HG02943 (cell line): Measurements from ENCODE around the gene RIMS1.

Experiments
- ATAC-seq: cut with Tn5 transposase; IDR thresholded peaks from one replicate; pipeline ENCODE4 v1.9.1; 2021; ENCODE audit warnings: mild to moderate bottlenecking, low read depth, moderate library complexity; ENCODE audit not compliant: unreplicated experiment

RIMS1 gene, protein sequence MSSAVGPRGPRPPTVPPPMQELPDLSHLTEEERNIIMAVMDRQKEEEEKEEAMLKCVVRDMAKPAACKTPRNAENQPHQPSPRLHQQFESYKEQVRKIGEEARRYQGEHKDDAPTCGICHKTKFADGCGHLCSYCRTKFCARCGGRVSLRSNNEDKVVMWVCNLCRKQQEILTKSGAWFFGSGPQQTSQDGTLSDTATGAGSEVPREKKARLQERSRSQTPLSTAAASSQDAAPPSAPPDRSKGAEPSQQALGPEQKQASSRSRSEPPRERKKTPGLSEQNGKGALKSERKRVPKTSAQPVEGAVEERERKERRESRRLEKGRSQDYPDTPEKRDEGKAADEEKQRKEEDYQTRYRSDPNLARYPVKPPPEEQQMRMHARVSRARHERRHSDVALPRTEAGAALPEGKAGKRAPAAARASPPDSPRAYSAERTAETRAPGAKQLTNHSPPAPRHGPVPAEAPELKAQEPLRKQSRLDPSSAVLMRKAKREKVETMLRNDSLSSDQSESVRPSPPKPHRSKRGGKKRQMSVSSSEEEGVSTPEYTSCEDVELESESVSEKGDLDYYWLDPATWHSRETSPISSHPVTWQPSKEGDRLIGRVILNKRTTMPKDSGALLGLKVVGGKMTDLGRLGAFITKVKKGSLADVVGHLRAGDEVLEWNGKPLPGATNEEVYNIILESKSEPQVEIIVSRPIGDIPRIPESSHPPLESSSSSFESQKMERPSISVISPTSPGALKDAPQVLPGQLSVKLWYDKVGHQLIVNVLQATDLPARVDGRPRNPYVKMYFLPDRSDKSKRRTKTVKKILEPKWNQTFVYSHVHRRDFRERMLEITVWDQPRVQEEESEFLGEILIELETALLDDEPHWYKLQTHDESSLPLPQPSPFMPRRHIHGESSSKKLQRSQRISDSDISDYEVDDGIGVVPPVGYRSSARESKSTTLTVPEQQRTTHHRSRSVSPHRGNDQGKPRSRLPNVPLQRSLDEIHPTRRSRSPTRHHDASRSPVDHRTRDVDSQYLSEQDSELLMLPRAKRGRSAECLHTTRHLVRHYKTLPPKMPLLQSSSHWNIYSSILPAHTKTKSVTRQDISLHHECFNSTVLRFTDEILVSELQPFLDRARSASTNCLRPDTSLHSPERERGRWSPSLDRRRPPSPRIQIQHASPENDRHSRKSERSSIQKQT (N-terminal part only)

DNA sequence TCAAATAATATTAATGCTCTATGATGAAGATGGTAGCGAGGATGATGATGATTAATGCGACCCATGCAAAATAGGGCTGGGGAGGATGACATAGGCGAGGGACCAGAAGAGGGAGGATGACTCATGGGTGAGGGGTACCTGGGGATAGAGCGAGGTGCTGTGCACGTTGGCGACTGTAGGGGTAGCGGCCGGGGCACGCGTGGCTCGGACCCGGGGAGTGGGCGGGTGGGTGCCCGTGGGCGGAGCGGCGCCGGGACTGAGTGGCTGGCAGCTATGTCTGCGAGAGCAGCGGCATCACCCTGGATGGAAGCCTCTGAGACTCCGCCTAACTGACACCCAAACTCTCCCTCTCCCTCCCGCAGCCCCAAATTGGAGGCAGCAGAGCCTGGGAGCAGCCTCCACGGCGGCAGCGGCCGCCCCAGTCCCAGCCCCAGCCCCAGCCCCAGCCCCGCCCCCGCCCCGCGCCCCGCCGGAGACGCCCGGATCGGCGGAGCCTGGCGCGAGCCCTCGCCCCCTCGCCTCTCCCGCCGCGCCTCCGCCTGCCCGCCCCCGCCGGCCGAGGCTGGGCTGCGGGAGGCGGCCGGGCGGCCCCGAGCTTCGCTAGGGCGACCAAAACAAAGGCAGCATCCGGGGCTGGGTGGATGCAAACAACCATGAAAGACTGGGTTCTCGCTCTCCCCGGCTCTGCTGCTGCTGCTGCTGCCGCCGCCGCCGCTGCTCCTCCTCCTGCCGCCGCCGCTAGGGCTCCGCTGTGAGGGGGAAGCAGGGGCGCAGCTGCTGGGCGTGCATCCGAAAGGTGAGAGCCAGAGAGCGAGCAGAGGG lies at the start of gene RIMS1:
Gene RIMS1, plus strand, starts transcription at position 367 of the 822 bp plus-strand sequence. CDS start 474 bp downstream, outside the sequence.
- ATAC-seq = peak; percentile 78

DNA sequence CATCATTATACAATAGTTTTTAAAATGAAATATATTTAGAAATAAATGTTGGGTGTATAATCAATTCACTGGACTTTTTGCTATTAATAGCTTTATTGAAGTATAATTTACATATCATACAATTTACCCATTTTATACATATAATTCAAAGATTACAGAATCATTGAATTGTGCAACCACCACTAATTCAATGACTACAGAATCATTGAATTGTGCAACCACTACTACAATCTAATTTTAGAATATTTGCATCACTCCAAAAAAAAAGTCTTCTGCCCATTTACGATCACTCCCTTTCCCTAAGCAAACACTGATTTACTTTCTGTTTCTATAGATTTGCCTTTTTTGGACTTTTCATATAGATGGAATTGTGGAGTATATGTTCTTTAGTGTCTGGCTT lies 35.1 kb upstream of the RIMS1 start:
- ATAC-seq = no peak

DNA sequence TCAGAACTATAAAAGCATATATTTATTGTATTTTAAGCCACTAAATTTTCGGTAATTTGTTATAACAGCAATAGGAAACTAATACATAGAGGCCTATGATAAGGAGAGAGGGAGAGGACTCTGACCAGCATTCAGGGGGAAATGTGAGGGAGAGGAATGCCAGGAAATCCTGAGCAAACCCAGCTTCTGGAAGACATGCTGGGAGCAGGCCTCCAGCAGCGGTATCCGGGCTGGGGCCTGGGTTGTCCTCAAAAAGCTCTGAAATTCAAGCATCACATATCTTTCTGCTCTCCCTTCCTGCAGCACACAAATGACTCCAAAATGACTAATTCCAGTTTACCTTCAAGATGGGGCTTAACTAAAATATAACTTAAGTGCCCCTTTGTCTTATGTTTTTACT lies 33.4 kb upstream of the RIMS1 start:
- ATAC-seq = no peak

DNA sequence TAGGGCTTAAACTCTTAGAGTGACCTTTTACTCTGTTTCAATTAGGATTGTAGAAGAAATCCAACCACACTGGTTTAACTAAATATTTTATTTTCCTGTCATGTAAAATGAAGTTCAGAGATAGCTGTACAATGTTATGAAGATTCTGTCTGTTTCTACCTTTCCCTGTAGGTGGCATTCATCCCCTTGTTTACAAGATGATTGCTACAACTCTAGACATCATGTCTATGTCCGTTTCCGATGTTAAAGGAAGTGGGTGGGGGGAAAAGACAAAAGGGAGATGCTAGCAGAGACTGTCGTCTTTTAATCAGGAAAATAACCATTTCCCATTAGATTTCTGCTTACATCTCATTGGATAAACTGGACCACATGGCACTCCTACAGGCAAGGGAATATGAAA lies 30.9 kb upstream of the RIMS1 start:
- no peak for ATAC-seq

DNA sequence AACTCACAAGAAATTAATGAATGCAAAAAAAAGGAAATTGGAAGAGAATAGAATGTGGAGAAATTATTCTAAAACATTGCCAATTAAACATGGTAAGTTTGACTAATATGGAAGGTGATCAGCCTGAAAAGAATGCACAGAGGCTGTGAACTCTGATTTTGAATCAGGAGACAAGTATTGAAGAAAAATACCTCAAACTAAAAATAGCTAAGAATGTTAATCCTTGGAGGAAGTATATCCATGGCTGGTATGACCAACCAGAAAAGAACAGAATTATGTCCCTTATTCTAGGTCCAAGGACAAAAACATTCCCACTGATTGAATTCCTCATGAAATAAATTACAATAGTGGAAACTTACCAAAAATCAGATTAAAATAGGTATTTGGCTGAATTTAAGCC lies 7.3 kb upstream of the RIMS1 start:
- no peak for ATAC-seq

DNA sequence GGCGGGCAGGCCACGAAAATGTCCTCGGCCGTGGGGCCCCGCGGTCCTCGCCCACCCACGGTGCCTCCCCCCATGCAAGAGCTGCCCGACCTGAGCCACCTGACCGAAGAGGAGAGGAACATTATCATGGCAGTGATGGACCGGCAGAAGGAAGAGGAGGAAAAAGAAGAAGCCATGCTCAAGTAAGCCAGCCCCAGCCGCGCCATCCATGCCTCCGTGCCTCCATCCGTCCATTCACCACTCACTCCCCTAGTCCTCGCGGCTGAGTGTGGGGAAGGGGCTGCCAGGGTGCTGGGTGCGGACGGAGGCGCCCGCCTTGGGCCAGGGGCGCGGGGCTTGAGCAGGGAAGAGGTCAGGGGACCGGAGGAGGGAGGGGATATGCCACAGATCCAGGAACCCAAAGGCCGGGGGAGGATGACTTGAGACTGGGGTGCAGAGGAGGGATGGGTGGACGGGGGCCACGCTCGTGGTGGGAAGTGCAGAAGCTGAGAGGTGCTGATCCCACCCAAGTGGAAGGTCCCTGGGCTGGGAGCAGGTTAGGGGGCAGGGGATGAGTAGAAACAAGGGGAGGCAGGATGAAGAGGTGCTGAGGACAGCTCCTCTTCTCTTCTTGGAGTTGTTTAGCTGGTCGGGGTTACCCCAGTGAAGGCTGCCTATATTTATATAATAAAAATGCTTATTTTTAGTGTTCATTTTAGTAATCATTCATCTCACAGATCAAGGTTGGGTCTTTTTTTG lies 825 bp downstream of the RIMS1 start:
- peak; percentile 31 for ATAC-seq

DNA sequence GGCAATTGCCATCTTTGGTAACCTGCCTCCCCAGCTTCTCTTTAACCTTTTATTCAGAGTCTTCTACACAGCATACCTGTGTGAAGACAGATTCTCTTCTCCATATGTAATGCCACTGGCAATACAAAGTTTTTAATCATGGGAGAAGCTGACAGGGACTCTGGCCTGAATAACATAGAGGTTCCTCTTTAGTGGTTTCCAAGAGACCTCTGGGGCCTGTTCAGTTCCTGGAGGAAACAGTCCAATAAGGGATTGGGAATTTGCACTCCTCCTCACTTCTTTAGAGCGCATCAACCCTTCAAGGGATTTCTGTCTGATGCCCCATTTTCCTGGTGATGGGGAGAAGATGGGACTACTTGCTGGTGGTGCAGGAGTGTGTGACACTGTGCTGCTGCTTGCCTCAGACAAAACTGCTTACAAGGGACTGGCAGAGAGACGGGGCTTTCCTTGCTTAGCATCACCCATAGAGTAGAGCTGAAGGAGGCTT lies 1.4 kb downstream of the RIMS1 start:
- ATAC-seq = no peak

DNA sequence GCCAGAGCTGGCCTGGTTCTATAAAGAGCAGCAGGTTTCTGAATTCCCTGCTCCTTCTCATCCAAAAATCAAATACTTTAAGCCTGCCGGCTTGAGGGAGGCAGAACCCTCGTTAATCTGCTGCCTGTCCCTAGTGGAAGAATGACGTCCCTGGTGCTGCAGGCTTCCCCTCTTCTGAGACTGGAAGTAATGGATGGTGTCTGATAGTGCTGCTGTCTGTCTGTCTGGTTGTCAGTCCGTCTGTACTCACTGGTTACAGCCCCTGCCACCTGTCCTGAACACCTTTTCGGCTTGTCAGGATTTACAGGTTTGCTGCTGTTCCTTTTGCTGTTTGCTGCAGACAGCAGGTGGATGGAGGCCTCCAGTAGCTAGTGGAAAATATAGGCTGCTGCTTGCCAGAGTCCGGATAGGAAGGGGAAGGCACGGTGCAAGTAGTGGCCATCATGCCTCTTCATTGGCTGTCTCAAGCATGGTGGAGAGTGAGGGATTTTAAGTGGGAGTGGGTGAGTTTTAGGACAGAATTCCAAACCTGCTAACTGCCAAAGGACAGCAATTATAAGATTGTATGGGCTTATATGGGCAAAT lies 2.5 kb downstream of the RIMS1 start:
- no peak for ATAC-seq

DNA sequence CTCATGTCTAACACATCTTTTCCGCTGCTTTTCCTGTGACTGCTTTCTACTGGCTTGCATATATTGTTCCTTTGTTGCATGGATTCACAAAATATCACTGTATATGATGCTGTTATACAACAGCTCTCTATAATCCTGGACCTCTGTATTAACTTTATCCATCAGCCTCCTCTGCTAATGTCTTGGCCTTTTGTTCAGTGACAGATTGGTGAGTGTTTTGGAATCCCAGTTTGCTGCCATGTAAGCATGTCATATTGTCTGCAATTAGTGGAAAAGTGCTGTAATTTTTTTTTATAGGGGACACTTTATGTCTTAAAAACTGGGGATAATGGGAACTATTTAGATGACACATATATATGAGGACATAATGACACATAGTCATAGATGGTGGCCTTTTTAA lies 3.0 kb downstream of the RIMS1 start:
- ATAC-seq = no peak

DNA sequence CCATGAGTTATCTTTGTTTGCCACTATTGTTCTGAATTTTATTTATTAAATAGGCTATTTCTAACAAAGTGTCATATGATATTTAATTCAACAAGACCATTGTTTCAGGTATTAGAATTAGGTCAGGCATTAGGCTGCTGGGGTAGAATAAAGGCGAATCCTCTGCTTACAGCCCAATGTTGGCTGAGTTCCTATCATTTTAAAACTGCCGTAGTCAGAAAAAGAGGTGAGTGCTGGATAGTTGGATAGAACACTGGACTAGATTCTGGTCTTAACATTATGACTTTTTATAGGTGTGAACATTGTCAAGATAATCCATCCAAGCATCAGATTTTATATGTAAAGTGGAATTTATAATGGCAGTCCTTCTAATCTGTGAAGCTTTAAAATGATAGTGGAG lies 6.3 kb downstream of the RIMS1 start:
- no peak for ATAC-seq

DNA sequence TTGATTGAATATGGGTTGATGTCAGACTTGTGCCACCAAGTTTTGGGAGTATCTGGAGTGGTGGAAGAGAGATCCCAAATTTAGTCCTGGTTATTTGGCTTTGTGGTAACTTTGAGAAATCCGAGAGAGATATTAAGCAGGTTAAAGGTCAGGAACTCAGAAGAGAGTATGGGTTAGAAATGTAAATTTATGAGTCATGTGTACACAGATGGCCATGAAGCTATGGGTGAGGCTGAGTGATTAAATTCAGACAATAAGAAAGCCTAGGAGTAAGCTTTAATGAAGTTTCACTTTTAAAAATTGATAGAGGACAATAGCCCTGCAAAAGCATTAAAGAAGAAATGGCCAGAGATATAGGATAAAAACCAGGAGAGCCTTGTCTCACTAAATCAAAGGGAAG lies 14.3 kb downstream of the RIMS1 start:
- no peak for ATAC-seq

DNA sequence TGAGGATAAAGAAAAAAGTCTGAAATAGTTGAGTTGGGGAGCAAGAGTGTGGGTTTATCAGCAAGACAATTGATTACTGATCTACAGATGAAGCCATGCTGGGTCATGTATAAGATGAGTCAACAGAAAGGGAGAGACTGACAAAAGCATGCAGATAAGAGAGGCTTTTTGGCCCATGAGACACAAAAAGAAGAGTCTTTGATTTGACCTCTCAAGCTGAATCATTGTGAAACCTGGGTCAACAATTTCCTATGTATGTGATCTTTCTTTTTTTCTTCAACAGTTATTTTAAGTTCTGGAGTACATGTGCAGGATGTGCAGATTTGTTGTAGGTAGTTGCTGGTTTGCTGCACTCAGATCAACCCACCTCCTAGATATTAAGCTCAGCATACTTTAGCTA lies 15.9 kb downstream of the RIMS1 start:
- ATAC-seq = peak; percentile 52

DNA sequence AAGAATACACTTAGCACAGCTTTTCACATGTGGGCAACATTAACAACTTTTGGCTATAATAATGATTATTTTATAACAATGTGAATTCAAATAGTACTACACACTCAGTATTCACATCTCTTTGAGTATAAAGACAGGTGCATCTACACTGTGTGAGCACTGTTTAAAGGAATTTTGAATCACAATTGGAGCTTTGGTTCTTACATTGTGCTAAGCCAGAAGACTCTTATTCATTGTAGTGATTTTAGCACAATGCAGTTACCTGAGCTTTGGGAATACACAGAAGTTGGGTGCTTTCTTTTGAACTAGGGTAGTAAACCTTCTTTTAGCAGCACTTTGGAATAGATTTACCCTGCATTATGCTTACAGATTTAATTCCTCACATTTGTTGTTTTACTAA lies 20.5 kb downstream of the RIMS1 start:
- no peak for ATAC-seq

DNA sequence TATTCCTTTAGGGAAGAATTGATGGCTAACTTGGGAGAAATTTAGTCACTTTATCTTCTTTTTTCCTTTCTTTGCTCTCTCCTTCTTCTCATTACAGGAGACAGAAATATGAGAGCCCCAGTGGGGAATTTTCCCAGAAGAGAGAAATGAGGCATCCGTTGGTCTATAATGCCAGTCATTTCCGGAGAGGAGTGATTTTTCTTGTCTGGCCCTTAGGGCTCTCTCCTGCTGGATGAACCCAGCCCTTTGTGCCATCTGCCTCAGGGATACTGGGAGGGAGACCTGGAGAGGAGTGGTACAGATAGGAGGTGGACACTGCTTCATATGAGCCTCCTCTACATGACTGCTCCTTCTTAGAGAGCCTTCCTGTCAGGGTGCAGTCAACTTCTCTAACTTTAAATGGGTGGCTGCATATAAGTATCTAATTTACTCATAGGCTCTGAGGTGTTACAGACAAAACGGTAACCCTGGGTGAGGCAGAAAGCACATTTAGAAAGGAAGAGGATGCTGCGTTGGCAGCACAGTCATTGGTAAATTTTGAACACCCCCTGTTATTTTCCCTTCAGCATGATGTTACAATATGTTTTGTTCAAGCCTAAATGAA lies 21.9 kb downstream of the RIMS1 start:
- no peak for ATAC-seq

DNA sequence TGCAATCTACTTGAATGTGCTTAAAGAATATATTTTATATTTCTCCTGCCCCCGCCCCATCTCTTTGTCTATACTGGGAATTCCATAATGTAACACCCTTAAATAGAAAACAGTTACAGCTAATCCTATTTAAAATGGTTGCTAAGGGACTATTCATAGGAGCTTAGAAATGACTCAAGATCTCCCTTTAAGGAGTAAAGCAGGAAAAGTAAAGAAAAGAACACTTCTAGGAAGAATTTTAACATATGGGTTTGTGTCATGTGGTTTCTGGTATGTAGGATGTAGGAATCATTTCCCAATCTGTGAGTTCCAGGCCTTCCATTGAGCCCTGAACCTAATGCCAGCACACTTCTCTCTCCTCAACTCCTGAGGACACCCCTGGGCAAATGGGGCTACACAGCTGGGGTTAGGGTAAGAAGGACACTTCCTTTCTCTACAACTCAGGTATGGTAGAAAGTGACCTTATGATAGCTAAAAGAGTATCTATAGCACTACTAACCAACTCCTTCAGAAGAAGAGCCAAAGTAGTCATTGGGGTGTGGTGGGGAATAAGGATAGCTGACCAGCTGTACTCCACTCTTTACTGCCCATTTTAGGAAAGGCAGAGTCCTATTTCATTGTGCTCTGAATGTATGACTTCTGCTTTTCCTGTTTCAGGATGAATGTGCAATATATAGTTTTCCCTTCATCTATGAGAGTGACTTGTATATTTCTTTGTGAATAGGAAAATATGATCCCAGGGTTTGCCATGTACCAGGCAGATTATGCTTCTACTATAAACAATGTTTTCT lies 27.3 kb downstream of the RIMS1 start:
- no peak for ATAC-seq

DNA sequence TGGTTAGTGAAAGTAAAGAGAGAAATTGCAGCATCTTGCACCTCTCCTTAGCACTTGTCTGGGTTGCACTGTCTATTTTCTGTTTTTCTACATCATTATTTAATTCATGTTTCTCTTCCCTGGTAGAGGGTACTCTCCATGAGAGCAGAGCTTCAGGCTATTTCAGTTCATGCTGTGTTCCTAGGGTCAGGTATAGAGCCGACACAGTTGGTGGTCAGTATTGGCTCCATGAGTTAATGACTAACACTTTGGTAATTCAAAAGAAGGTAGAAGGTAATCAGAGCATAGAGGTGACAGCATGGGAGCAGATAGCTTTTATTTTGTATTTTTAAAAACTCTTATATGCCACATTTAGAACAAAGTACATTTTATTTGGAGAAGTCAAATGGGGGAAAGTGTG lies 42.7 kb downstream of the RIMS1 start:
- ATAC-seq = no peak

DNA sequence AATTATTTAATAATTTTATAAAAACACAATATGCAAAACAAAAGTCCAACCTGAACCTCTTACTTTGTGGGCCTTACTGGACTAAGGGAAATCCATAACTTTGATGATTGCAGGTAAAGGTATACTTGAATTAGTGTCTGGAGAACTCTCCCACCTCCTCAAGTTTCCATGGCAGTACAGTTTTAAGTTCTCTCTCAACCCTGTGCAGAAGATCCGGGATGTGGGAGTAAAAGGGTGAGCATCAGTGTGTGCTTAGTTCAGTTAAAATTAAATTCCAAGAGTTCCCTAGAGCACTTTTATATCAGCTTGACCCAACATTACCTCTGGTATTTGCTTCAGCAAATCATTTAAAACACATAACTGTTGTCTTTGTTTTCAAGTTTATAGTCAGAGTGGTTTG lies 47.5 kb downstream of the RIMS1 start:
- ATAC-seq = no peak

DNA sequence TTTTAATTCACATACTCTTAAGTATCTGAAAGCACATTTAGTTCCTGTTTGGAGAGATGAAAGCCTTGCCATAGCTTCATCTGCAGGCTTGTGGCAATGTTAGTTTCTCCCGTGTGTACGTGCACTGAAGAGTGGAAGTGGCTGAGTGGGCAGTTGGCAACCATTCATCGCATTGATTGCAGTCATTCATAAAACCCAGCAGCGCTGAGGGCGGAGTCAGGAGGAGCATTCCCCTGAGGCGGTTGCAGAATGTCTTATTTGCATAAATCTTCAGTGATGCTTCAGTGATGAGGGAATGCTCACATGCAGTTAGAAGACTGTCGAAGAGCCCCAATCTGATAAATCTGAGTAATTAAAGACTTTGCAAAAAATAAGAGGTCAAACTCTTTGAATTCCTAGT lies 79.1 kb downstream of the RIMS1 start:
- no peak for ATAC-seq
